Mesodermal cell (in vitro differentiated cells): Measurements from ENCODE around the gene CPSF3.
A peak's percentile ranks its signal among the peaks of the same experiment; 100 is the strongest.
"Not testable (repeated sequence)": the region's sequence is repeated elsewhere in the genome, so short reads cannot be mapped to it uniquely, and the experiment has no call there.

Experiments
- H3K27ac ChIP-seq: 2 replicates; pipeline ENCODE4 v1.7.0; 2013; ENCODE audit warnings: mild to moderate bottlenecking, low read depth, low read length, moderate library complexity; ENCODE audit not compliant: severe bottlenecking
- H3K36me3 ChIP-seq: 2 replicates; pipeline ENCODE4 v1.7.1; 2013; ENCODE audit warnings: mild to moderate bottlenecking, low read length, moderate library complexity; ENCODE audit not compliant: control insufficient read depth, insufficient read depth
- H3K4me1 ChIP-seq: one replicate; pipeline ENCODE4 v1.7.1; 2013; ENCODE audit warnings: mild to moderate bottlenecking, low read length; ENCODE audit not compliant: insufficient read depth, control insufficient read depth, poor library complexity, severe bottlenecking
- H3K4me3 ChIP-seq: 2 replicates; pipeline ENCODE4 v1.7.0; 2013; ENCODE audit warnings: low read length, control low read depth, mild to moderate bottlenecking; ENCODE audit not compliant: insufficient read depth, poor library complexity, severe bottlenecking; ENCODE audit errors: extremely low read depth
- H3K9me3 ChIP-seq: 2 replicates; pipeline ENCODE4 v1.7.1; 2013; ENCODE audit warnings: mild to moderate bottlenecking, low read length, moderate library complexity; ENCODE audit not compliant: control insufficient read depth
- WGBS, 2 experiments: methylation state at CpG; one replicate each; pipeline ENCODE4 v1.1.5; 2013; ENCODE audit warnings: missing lambda C conversion rate in 2 of 2; ENCODE audit not compliant: insufficient coverage in 2 of 2; 5-methylcytosine and 5-hydroxymethylcytosine counted together

CPSF3 gene

DNA sequence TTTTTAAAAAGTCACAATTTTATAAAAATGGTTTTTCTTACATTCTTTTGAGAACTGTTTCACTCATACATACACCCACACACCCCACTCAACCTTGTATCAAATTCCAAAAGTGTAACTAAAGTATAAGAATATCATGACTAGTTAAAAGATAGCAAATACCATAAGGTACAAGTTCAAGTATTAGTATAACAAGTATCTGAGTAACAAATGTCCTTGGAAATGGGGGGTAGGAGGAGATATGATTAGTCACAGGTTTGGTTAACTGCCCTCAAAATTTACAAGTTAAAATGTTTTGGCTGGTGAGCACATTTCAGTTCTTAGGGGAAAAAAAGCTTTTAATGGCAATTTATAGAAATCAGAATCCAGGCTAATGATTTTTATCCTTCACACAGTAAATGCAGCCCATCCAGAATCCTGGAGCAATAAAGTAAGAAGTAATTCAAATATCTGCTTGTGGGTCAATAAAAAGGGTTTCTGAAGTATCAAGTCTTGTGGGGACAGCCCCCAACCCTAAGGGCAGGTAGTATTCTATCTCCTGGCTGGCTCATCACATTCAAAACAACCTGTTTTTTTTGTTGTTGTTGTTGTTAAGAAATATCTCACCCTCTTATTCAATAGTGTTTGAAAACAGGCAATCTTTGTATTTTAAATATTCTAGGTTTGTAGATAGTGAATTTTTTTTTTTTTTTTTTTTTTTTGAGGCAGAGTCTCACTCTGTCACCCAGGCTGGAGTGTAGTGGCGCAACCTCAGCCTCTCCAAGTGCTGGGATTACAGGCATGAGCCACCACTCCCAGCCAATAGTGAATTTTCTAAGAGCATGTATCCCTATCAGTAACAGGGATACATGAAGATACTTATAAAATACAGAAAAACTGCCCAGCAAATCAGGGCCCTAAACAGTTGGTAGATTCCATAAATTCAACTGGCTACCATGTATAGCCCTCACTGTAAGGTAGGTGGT lies 65.4 kb downstream of the CPSF3 start:
- H3K36me3 ChIP-seq = peaks cover 94% of the 10 kb centered on the region
- H3K27ac ChIP-seq = no peak overlapping the region
- H3K9me3 ChIP-seq = no peaks in the 10 kb centered on the region
- H3K4me1 ChIP-seq = no peaks in the 10 kb centered on the region
- no peak overlapping the region for H3K4me3 ChIP-seq
- no CpG with 5 or more reads among the region's 1 CpG for WGBS, 2 experiments

DNA sequence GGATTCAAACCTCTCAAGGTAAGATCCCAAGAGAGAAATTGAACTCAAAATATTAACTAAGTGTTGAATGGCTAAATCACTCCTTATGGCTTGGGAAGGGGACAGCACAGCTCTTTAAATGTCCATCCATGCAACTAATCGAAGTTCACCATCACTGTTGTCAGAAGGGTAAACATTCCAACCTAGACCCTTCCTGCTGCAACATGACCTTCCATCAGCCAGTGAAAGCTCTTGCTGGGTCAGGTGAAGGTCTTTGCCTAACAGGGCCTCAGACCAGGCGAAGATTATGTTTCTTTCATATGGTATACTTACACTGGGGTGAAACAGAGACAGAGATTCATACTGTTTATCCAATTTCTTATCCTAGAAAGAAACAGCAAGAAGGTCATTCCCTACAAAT lies 67.3 kb downstream of the CPSF3 start:
- peaks cover 98% of the 10 kb centered on the region for H3K36me3 ChIP-seq
- H3K27ac ChIP-seq = no peak overlapping the region
- H3K4me3 ChIP-seq = no peak overlapping the region
- H3K4me1 ChIP-seq = no peaks in the 10 kb centered on the region
- H3K9me3 ChIP-seq = no peaks in the 10 kb centered on the region
- WGBS, 2 experiments = 100% methylated on average over 1 of the region's 2 CpGs; no CpG with 5 or more reads in 1 of the 2 experiments

GRCh38 chr2:9492927-9493326 lies 69.5 kb downstream of the CPSF3 start:
- Histone ChIP-seq H3K36me3 (peaks cover 98% of the 10 kb centered on the region), H3K4me1 (peaks cover under 1% of the 10 kb centered on the region), H3K9me3 (no peaks in the 10 kb centered on the region), H3K4me3 (no peak overlapping the region), H3K27ac (no peak overlapping the region)
- WGBS, 2 experiments = 100% methylated on average over 2 of the region's 2 CpGs; no CpG with 5 or more reads in 1 of the 2 experiments

DNA sequence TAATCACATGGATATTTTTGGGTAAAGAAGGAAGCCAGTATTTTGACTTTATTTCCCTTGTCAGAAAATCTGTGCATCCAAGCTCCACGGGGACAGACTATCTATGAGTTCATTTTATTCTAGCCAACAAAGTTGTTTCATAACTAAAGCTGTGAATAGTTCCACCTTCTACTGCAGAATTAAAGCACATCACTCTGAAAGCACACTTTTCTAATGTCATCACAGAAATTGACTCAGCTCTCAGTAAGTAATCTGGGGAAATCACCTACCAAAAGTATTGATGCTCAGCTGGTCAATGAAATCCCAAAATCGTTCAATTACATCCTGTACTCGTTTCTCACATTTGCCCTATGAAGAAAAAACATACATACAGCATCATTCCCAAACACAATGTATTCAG lies 70.0 kb downstream of the CPSF3 start:
- Histone ChIP-seq H3K4me1 (peaks cover 6% of the 10 kb centered on the region), H3K27ac (no peak overlapping the region), H3K9me3 (no peaks in the 10 kb centered on the region), H3K36me3 (peaks cover 99% of the 10 kb centered on the region), H3K4me3 (no peak overlapping the region)
- WGBS, 2 experiments = 76 to 100% methylated on average over 1 to 3 of the region's 3 CpGs

DNA sequence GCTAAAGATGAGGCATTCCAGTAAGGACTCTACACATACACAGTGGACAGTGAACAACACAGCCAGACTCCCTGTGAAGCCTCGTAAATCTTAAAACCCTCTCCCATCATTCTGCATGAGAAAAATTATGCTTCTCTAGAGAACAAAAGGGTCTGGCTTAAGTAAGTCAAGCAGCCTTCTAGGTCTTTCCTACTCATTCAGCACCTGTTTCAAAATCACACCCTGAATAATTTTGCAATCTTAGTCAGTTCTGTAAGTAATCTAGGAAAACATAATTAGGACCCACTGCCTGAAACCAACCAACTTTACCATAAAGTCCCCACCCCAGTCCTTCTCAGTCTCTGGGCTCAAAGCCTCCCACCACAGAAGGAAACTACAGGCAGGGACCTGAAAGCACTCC lies 70.6 kb downstream of the CPSF3 start:
- no peak overlapping the region for H3K27ac ChIP-seq
- peaks cover 98% of the 10 kb centered on the region for H3K36me3 ChIP-seq
- no peaks in the 10 kb centered on the region for H3K9me3 ChIP-seq
- peaks cover 8% of the 10 kb centered on the region for H3K4me1 ChIP-seq
- H3K4me3 ChIP-seq = no peak overlapping the region
- 100% methylated on average over 1 of the region's 1 CpG for WGBS, 2 experiments

DNA sequence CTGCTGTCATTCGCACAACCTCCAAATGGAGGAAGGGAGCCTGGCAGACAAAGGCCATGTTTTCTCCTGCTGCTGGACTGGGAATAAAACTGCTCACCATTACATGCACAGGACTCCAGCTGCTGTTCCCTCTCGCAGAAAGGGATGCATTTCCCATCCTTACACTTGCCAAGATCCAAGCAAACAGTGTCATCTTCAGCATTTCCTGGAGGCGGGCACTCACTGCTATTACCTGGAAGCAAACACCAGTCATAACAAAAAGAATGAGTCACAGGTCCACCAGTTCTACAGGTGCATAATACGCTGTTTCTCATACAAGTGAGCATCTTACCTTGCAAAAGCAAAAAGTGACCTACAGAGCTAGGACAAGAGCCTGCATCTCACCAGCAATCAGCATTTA lies 73.6 kb downstream of the CPSF3 start:
- H3K4me1 ChIP-seq = peaks cover 8% of the 10 kb centered on the region
- 97 to 100% methylated on average over 3 to 4 of the region's 4 CpGs for WGBS, 2 experiments
- H3K27ac ChIP-seq = no peak overlapping the region
- H3K4me3 ChIP-seq = no peak overlapping the region
- H3K36me3 ChIP-seq = peaks cover 93% of the 10 kb centered on the region
- no peaks in the 10 kb centered on the region for H3K9me3 ChIP-seq

GRCh38 chr2:9498210-9498609 lies 74.8 kb downstream of the CPSF3 start:
- Histone ChIP-seq H3K4me3 (no peak overlapping the region), H3K9me3 (no peaks in the 10 kb centered on the region), H3K4me1 (peaks cover 8% of the 10 kb centered on the region), H3K36me3 (peaks cover 91% of the 10 kb centered on the region), H3K27ac (no peak overlapping the region)
- 100% methylated on average over 1 of the region's 1 CpG; no CpG with 5 or more reads in 1 of the 2 experiments for WGBS, 2 experiments

DNA sequence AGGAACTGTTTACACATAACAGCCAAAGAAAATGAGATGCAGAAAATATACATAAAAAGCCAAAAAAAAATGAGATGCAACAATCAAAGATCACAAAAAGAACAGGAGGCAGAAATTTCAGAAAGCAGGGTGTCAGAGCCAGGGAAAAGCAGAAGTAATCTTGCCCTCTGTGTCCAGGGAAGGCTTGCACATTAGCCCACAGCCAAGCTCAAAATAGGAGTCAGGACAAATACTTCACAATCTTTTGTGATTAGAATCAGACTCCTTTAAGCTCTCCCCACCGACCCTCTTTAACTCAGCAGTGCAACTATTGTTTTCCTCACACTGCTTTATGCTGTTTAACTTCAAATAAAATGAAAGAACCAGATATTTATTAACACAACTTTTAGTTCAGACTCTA lies 85.5 kb downstream of the CPSF3 start:
- Histone ChIP-seq H3K27ac (peak overlapping the region; percentile 59), H3K4me3 (no peak overlapping the region), H3K9me3 (no peaks in the 10 kb centered on the region), H3K36me3 (peaks cover 78% of the 10 kb centered on the region), H3K4me1 (peaks cover 14% of the 10 kb centered on the region)
- WGBS, 2 experiments = 43 to 100% methylated on average over 1 of the region's 1 CpG

DNA sequence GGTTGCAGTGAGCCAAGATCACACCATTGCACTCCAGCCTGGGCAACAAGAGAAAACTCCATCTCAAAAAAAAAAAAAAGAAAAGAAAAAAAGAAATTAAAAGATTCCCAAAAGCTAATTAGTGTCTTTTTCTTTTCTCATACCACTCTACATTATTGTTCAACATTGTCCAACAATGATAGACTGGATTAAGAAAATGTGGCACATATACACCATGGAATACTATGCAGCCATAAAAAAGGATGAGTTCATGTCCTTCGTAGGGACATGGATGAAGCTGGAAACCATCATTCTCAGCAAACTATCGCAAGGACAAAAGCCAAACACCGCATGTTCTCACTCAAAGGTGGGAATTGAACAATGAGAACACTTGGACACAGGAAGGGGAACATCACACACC lies 90.5 kb downstream of the CPSF3 start:
- not testable (repeated sequence) for H3K4me3 ChIP-seq, H3K27ac ChIP-seq, H3K9me3 ChIP-seq
- no CpG with 5 or more reads among the region's 3 CpGs for WGBS, 2 experiments
- Histone ChIP-seq H3K4me1 (peaks cover 11% of the 10 kb centered on the region), H3K36me3 (peaks cover 74% of the 10 kb centered on the region)

DNA sequence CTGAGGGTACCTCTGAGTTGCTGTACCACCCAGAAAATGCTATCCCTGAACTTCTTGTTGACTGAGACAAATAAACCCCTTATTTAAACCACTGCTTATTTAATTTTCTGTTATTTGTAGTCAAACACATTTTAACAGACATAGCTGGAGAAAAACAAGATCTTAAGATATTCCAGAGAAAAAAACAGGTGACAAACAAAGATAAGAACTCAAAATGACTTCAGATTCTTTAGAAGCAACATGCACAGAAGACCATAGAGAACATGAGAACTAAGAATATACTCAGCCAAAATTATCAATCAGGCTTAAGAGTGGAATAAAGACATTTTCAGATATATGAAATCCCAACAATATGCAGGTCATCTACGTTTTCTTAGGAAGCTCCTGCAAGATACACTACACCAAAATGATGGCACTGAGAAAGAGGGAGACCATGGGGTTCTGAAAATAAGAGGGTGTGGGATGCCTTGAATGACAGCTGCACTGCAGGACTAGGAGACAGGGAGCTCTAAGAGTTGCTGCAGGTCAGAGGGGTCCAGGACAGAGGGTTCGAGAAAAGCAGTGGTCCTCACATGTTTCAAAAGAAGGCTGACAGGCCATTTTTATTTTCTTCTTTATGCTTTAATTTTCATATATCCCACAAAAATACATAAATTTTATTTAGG lies 93.8 kb downstream of the CPSF3 start:
- Histone ChIP-seq H3K36me3 (peaks cover 85% of the 10 kb centered on the region), H3K27ac (no peak overlapping the region), H3K4me1 (no peaks in the 10 kb centered on the region), H3K9me3 (no peaks in the 10 kb centered on the region), H3K4me3 (no peak overlapping the region)
- WGBS, 2 experiments = no CpG with 5 or more reads among the region's 2 CpGs

- Histone ChIP-seq H3K4me1 (no peaks in the 10 kb centered on the region), H3K27ac (no peak overlapping the region), H3K36me3 (peaks cover 76% of the 10 kb centered on the region)
These were observed 94.7 kb downstream of the CPSF3 start for GRCh38 chr2:9518163-9518562.

More at GRCh38 chr2:9518163-9518562, 94.7 kb downstream of the CPSF3 start:
- WGBS, 2 experiments = 93 to 95% methylated on average over 3 of the region's 3 CpGs
- Histone ChIP-seq H3K4me3 (no peak overlapping the region), H3K9me3 (no peaks in the 10 kb centered on the region)
